Smooth muscle cell (in vitro differentiated cells): ENCODE measurements around the gene CTNNA2. TPM values are rescaled to one million over a fixed set of nuclear protein-coding genes. Genes with fewer than 3 reads are reported as not detected.

Source experiments
- DNase-seq: peaks from one replicate; lab custom pipeline; 2025; ENCODE audit not compliant: unreplicated experiment; lab: John Stamatoyannopoulos, UW
- H2AFZ ChIP-seq: fragments of 200-600 bp; sonication (generic); 2 replicates; pipeline ENCODE4 v1.6.0; 2016; ENCODE audit warnings: antibody characterized with exemption, low read depth, mild to moderate bottlenecking
- H3F3A ChIP-seq: fragments of 200-600 bp; sonication (generic); 2 replicates; pipeline ENCODE4 v1.6.0; 2017; ENCODE audit warnings: antibody characterized with exemption, low read depth
- H3K27ac ChIP-seq: fragments of 200-600 bp; sonication (generic); 2 replicates; pipeline ENCODE4 v1.5.1; 2016; ENCODE audit warnings: low read depth, mild to moderate bottlenecking
- H3K27me3 ChIP-seq: fragments of 200-600 bp; sonication (generic); 2 replicates; pipeline ENCODE4 v1.6.1; 2016; ENCODE audit warnings: low read depth, mild to moderate bottlenecking
- H3K36me3 ChIP-seq: fragments of 200-600 bp; sonication (generic); 2 replicates; pipeline ENCODE4 v1.5.1; 2016; ENCODE audit warnings: low read depth
- H3K4me1 ChIP-seq: fragments of 200-600 bp; sonication (generic); 2 replicates; pipeline ENCODE4 v1.5.1; 2016; ENCODE audit warnings: low read depth
- H3K4me2 ChIP-seq: fragments of 200-600 bp; sonication (generic); 2 replicates; pipeline ENCODE4 v1.6.0; 2016; ENCODE audit warnings: mild to moderate bottlenecking
- H3K4me3 ChIP-seq: fragments of 200-600 bp; sonication (generic); 2 replicates; pipeline ENCODE4 v1.5.1; 2016; ENCODE audit warnings: mild to moderate bottlenecking
- H3K79me2 ChIP-seq: fragments of 200-600 bp; sonication (generic); 2 replicates; pipeline ENCODE4 v1.6.0; 2016; ENCODE audit warnings: low read depth, mild to moderate bottlenecking
- H3K9ac ChIP-seq: fragments of 200-600 bp; sonication (generic); 2 replicates; pipeline ENCODE4 v1.6.0; 2016; ENCODE audit warnings: low read depth
- H3K9me3 ChIP-seq: fragments of 200-600 bp; sonication (generic); replicated peaks from 2 replicates; pipeline ENCODE4 v1.5.1; 2016; ENCODE audit warnings: low read depth
- H4K20me1 ChIP-seq: fragments of 200-600 bp; sonication (generic); 2 replicates; pipeline ENCODE4 v1.6.0; 2016; ENCODE audit warnings: low read depth
- CTCF ChIP-seq: fragments of 200-600 bp; sonication (generic); IDR thresholded peaks from 2 replicates; pipeline ENCODE4 v1.5.1; 2017; ENCODE audit warnings: borderline replicate concordance, mild to moderate bottlenecking, antibody characterized with exemption; ENCODE audit not compliant: insufficient read depth, poor library complexity, severe bottlenecking
- WGBS: methylation state at CpG from one replicate; pipeline ENCODE4 v1.1.7; 2016; ENCODE audit warnings: low lambda C conversion rate; 5-methylcytosine and 5-hydroxymethylcytosine counted together
- polyA plus RNA-seq: library from polyadenylated mRNA; unstranded; fragments of >200 nt; fragmentation: Nextera tagmentation; extraction: Ambion mirVana; gene quantifications from 2 replicates; pipeline ENCODE4 v1.2.1, GENCODE V29; 2016
- total RNA-seq: library from RNA; depleted of rRNA; stranded (reverse); fragments of >200 nt; gene quantifications from 2 replicates; pipeline ENCODE4 v1.2.3, GENCODE V29; 2014

CTNNA2 gene
- total and polyA plus RNA-seq, 2 experiments from 2014 or later, result not detected

DNA sequence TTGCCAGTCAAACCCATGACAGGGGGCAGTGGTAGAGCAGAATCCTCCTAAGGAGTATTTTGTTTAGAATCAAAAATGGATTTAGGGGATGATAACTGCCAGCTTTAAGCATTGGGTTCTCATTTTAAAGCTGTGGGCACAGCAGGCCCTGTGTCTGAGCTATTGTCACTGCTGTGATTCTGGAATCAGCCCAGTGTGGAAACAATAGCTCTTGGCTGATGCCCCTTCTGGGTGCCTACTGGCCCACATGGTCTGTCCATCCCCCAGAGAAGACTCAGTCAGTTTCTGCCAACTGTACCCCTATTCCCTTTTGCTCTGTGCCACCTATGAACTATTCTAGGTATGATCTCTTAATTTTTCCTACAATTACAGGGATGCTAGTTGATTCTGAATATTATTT lies 883.4 kb downstream of the CTNNA2 start:
- DNase-seq, result no peak
- no peaks in the 10 kb centered on the region for H3F3A ChIP-seq
- H3K27me3 ChIP-seq, result no peaks in the 10 kb centered on the region
- no peak for TF ChIP-seq CTCF
- H3K79me2 ChIP-seq, result no peaks in the 10 kb centered on the region
- no peaks in the 10 kb centered on the region for H3K9me3 ChIP-seq
- no peak overlapping the region for H3K4me3 ChIP-seq
- no peak overlapping the region for H3K9ac ChIP-seq
- H3K4me1 ChIP-seq, result no peaks in the 10 kb centered on the region
- H3K4me2 ChIP-seq, result no peak overlapping the region
- no peaks in the 10 kb centered on the region for H4K20me1 ChIP-seq
- no peaks in the 10 kb centered on the region for H3K36me3 ChIP-seq
- no peak overlapping the region for H3K27ac ChIP-seq
- no peak overlapping the region for H2AFZ ChIP-seq

DNA sequence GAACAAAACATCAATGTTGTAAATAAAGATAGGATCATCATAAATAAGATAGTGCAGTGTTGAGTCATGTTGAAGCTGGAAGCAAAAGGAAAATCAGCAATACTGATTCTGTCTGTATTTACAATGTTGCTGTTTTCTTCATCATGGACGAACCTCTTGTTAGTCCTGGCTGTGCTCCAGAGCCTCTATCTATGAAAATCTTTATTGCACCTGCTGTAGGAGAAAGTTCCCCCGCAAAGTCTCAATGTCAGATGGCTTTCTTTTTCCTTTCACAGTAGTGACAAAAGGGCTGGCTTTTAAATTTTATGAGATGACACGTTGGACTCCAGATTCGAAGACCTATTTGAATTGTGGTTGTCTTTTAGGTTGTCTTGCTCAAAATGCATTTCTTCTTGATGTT lies 890.2 kb downstream of the CTNNA2 start:
- H3K4me1 ChIP-seq, result no peaks in the 10 kb centered on the region
- H2AFZ ChIP-seq, result no peak overlapping the region
- no peak for TF ChIP-seq CTCF
- no peaks in the 10 kb centered on the region for H3K9me3 ChIP-seq
- H3K36me3 ChIP-seq, result no peaks in the 10 kb centered on the region
- H3K27ac ChIP-seq, result no peak overlapping the region
- no peak overlapping the region for H3K4me2 ChIP-seq
- no peaks in the 10 kb centered on the region for H3K27me3 ChIP-seq
- no peak overlapping the region for H3K4me3 ChIP-seq
- H4K20me1 ChIP-seq, result no peaks in the 10 kb centered on the region
- WGBS, result 29% methylated on average over 4 of the region's 4 CpGs
- no peak for DNase-seq
- no peaks in the 10 kb centered on the region for H3F3A ChIP-seq
- H3K9ac ChIP-seq, result no peak overlapping the region
- H3K79me2 ChIP-seq, result no peaks in the 10 kb centered on the region

- H3K79me2 ChIP-seq, result no peaks in the 10 kb centered on the region
- no peak overlapping the region for H2AFZ ChIP-seq
- H3K9ac ChIP-seq, result no peak overlapping the region
- no peaks in the 10 kb centered on the region for H3F3A ChIP-seq
- 92% methylated on average over 4 of the region's 4 CpGs for WGBS
- no peak overlapping the region for H3K27ac ChIP-seq
- H3K27me3 ChIP-seq, result peaks cover 10% of the 10 kb centered on the region
- no peak for TF ChIP-seq CTCF
- H4K20me1 ChIP-seq, result no peaks in the 10 kb centered on the region
- no peak overlapping the region for H3K4me3 ChIP-seq
- no peak overlapping the region for H3K4me2 ChIP-seq
- no peaks in the 10 kb centered on the region for H3K9me3 ChIP-seq
- DNase-seq, result no peak
- no peaks in the 10 kb centered on the region for H3K36me3 ChIP-seq
- H3K4me1 ChIP-seq, result no peaks in the 10 kb centered on the region
Measured at GRCh38 chr2:80407377-80407776, 894.5 kb downstream of the CTNNA2 start.

DNA sequence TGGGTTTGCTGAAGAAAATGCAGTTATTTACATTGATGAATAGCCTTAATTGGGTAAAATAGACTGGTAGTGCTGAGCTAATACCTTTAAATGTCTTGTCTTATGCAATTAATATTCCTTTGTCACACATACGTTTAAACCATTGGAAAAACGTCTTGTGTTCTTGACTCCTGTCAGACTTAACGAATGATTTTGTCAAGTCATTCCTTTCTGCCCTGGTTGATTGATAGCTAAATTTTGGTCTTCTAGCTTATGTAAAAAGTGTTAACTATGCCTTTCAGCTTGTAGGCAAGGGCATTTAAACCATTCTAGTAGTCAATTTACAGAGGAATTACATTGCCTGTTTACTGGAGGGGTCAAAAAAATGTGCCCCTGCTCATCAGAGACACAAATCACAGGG lies 897.5 kb downstream of the CTNNA2 start:
- H3K4me3 ChIP-seq, result no peak overlapping the region
- peaks cover 5% of the 10 kb centered on the region for H3K9me3 ChIP-seq
- H3K79me2 ChIP-seq, result no peaks in the 10 kb centered on the region
- peaks cover 10% of the 10 kb centered on the region for H3K27me3 ChIP-seq
- no peaks in the 10 kb centered on the region for H3K36me3 ChIP-seq
- no peak overlapping the region for H2AFZ ChIP-seq
- DNase-seq, result no peak
- H4K20me1 ChIP-seq, result no peaks in the 10 kb centered on the region
- H3K9ac ChIP-seq, result no peak overlapping the region
- H3K4me2 ChIP-seq, result no peak overlapping the region
- H3K4me1 ChIP-seq, result no peaks in the 10 kb centered on the region
- TF ChIP-seq CTCF, result no peak
- WGBS, result 84% methylated on average over 3 of the region's 3 CpGs
- no peaks in the 10 kb centered on the region for H3F3A ChIP-seq
- no peak overlapping the region for H3K27ac ChIP-seq
